ENCODE measurements around the gene HPS1.

DNA sequence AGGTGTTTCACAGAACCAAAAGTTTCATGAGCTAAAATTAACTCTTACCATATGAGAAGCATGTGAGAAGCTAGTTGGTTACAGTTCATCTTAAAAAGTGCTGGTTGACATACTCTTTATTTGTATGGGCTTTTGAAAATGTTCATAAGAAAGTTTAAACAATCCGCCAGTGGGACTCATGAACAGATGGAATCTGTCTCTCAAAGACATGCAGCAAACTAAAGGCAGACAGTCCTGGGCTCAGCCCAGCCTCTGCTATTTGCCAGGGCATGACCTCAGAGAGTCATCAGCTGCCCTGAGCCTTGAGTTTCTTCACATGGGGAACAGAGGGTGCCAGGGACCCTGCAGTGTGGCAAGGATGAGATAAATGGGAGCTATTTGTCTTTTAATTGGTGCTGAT lies 35.0 kb downstream of the HPS1 start:
- TF ChIP-seq, protein P1, sequence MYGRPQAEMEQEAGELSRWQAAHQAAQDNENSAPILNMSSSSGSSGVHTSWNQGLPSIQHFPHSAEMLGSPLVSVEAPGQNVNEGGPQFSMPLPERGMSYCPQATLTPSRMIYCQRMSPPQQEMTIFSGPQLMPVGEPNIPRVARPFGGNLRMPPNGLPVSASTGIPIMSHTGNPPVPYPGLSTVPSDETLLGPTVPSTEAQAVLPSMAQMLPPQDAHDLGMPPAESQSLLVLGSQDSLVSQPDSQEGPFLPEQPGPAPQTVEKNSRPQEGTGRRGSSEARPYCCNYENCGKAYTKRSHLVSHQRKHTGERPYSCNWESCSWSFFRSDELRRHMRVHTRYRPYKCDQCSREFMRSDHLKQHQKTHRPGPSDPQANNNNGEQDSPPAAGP (tag by site-specific recombination; IDR thresholded peaks at IDR 0.05): no peak
- TF ChIP-seq, protein P2, sequence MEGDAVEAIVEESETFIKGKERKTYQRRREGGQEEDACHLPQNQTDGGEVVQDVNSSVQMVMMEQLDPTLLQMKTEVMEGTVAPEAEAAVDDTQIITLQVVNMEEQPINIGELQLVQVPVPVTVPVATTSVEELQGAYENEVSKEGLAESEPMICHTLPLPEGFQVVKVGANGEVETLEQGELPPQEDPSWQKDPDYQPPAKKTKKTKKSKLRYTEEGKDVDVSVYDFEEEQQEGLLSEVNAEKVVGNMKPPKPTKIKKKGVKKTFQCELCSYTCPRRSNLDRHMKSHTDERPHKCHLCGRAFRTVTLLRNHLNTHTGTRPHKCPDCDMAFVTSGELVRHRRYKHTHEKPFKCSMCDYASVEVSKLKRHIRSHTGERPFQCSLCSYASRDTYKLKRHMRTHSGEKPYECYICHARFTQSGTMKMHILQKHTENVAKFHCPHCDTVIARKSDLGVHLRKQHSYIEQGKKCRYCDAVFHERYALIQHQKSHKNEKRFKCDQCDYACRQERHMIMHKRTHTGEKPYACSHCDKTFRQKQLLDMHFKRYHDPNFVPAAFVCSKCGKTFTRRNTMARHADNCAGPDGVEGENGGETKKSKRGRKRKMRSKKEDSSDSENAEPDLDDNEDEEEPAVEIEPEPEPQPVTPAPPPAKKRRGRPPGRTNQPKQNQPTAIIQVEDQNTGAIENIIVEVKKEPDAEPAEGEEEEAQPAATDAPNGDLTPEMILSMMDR (tag by site-specific recombination; IDR thresholded peaks at IDR 0.05): no peak
- TF ChIP-seq, protein P3, sequence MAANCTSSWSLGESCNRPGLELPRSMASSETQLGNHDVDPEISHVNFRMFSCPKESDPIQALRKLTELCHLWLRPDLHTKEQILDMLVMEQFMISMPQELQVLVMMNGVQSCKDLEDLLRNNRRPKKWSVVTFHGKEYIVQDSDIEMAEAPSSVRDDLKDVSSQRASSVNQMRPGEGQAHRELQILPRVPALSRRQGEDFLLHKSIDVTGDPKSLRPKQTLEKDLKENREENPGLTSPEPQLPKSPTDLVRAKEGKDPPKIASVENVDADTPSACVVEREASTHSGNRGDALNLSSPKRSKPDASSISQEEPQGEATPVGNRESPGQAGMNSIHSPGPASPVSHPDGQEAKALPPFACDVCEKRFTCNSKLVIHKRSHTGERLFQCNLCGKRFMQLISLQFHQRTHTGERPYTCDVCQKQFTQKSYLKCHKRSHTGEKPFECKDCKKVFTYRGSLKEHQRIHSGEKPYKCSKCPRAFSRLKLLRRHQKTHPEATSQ (tag by site-specific recombination; IDR thresholded peaks at IDR 0.05): no peak

Measured in HEK293 (cell line).